LNCaP clone FGC (cell line): ENCODE results near the gene CNTN5.

Experiments used
- DNase-seq: peaks from one replicate; pipeline ENCODE4 v3.0.0-alpha.2; 2011; ENCODE audit warnings: low read depth
- H3K4me3 ChIP-seq: 2 replicates; pipeline ENCODE4 v1.5.1; 2011; ENCODE audit warnings: mild to moderate bottlenecking, low read depth, low read length, control low read depth
- CTCF ChIP-seq: IDR thresholded peaks from 2 replicates; pipeline ENCODE4 v1.5.1; 2012; ENCODE audit warnings: mild to moderate bottlenecking; ENCODE audit not compliant: control insufficient read depth, insufficient read depth; ENCODE audit errors: extremely low read depth

CNTN5 gene

GRCh38 chr11:100174881-100175280, 1154.1 kb downstream of the CNTN5 start:
- H3K4me3 ChIP-seq: no peak overlapping the region
- DNase-seq: no peak
- TF ChIP-seq CTCF: no peak

- no peak for DNase-seq
- no peak for TF ChIP-seq CTCF
These were observed 1155.7 kb downstream of the CNTN5 start for GRCh38 chr11:100176456-100176855.

DNA sequence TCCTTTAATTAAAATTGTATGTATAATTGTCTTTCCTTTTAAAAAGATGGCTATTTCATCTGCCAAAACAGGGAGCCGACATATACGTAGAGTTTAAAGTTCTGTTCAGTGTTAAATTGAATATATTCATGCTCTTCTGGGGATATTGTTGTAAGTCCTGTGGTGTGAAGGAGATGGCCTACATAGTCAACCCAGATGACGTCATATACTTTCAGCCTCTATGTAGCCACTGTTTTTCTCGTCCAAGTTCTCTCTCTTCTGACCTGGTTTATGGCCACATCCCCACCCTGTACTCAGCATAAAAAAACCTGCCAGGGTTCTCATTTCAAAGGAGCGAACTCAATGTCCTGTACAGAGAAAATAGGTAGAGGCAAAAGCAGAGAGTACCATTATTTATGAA, 1156.9 kb downstream of the CNTN5 start:
- DNase-seq: no peak
- TF ChIP-seq CTCF: no peak

More at GRCh38 chr11:100176456-100176855, 1155.7 kb downstream of the CNTN5 start:
- H3K4me3 ChIP-seq: no peak overlapping the region

DNA sequence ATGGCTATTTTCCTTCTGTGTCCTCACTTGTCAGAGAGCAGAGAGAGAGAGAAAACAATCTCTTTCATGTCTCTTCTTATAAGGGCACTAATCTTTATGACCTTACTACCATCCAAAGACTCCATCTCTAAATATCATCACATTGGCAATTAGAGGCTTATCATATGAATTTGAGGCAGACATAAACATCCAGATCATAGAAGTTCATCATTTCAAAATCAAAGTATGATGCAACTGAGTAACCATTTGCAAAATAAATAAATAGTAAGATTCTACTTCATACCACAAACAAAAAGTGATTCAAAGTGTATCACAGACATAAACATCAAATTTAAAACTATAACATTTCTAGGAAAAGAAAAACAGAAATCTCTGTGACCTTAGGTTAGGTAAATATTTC, 1161.6 kb downstream of the CNTN5 start:
- TF ChIP-seq CTCF: no peak
- H3K4me3 ChIP-seq: no peak overlapping the region
- DNase-seq: no peak

More for the DNA sequence above, 1156.9 kb downstream of the CNTN5 start:
- H3K4me3 ChIP-seq: no peak overlapping the region

DNA sequence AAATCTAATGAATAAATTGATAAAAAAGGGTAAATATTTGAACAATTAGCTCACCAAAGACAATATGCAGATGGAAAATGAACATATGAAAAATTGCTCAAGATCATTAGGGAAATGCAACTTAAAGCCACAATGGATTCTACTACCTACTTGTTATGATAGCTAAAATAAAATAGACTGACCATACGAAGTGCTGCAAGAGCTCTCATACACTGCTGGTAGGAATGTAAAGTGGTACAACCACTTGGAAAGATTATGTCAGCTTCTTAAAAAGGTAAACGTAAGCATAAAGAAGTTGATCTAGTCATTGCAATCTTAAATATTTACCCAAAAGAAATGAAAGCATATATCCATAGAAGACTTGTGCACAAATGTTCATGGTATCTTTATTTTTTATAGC, 1162.2 kb downstream of the CNTN5 start:
- DNase-seq: no peak
- no peak for TF ChIP-seq CTCF
- no peak overlapping the region for H3K4me3 ChIP-seq

DNA sequence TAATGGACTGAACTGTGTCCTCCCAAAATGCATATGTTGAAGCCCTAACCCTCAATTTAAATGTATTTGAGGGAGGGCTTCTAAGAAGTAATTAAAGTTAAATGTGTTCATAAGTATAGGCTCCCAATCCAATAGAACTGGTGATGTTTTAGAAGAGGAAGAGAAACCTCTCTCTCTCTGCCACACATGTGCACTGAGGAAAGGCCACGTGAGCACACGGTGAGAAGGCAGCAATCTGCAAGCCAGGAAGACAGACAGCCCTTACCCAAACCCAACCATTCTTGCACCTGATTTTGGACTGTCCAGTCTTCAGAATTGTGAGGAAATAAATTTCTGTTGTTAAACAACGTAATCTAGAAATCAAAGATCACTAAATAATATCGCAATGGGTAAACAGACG, 1164.8 kb downstream of the CNTN5 start:
- TF ChIP-seq CTCF: no peak
- DNase-seq: no peak

DNA sequence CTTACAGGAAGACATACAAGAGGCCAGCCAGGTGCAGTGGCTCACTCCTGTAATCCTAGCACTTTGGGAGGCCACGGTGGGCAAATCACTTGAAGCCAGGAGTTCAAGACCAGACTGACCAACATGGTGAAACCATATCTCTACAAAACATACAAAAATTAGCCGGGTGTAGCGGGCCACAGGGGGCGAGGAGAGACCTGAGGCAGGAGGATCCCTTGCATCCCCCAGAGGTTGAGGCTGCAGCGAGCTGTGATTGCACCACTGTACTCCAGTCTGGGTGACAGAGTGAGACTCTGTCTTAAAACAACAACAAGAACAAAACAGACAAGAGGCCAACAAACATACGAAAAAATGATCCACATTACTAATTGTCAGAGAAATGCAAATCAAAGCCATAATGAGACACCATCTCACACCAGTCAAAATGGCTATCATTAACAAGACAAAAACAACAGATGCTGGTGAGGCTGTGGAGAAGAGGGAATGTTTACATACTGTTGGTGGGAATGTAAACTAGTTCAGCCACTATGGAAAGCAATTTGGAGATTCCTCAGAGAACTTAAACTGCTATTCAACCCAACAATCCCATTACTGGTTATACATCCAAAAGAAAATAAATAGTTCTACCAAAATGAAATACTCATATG, 1167.5 kb downstream of the CNTN5 start:
- DNase-seq: no peak
- no peak overlapping the region for H3K4me3 ChIP-seq
- TF ChIP-seq CTCF: no peak

More for the DNA sequence above, 1164.8 kb downstream of the CNTN5 start:
- H3K4me3 ChIP-seq: no peak overlapping the region
